ENCODE data around the gene ANO4. TPM values are rescaled to one million over a fixed set of nuclear protein-coding genes. Genes with fewer than 3 reads are reported as not detected.

The ANO4 gene
- total RNA-seq, 3 donors from 2014 or later, result 0.33 to 1.0 (median 0.80) TPM

DNA sequence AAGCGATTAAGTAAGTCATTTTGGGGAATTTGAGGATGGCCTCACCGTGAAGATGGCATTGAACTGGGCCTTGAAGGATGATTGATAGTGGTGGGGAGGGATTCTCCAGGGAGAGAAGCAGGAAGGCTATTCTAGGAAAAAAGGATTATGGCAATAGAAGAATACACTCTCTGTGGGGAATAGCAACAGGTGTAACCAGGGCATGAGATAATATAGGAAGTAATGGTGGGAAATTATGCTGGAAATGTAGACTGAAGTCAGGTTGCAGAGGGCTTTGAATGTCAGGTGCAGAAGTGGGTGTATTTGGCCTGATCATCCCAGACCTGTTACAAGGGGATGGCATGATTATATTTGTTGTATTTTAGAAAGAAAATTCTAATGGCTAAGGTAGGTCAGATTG lies 4.6 kb upstream of the ANO4 start:
- intact Hi-C loops (cut with DNase I; ENCODE audit: low total_unique reads), result no loop called here
- H3K36me3 ChIP-seq, result no peaks in the 10 kb centered on the region
- no peaks in the 10 kb centered on the region for H3K9me3 ChIP-seq
- no peak for TF ChIP-seq POLR2AphosphoS5 (IDR thresholded peaks at IDR 0.05)
- H3K4me1 ChIP-seq, result no peaks in the 10 kb centered on the region
- H3K4me3 ChIP-seq, result no peak overlapping the region
- no peak for DNase-seq (ENCODE audit: low spot score in 2 of 2)
- no peaks in the 10 kb centered on the region for H3K27me3 ChIP-seq
- H3K27ac ChIP-seq, result no peak overlapping the region

DNA sequence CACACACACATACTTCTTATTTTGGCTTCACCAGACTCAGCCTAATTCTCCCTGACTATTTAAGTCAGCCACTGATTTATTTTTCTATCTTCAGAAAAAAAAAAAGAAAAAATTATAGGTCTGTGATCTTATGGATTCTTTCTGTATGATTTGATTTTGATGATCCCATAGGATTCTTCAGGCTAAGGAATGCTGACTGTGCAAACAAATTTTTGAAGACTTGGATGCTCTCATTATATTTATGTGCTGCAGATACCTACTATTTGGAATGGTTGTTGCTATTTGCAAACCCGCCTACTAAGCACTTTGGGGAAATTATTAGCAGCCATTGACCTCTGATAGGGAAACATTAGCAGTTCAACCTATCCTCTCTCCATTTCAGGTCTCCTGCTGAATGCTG lies 4.0 kb upstream of the ANO4 start:
- no peak for DNase-seq (ENCODE audit: low spot score in 2 of 2)
- TF ChIP-seq, protein P1, sequence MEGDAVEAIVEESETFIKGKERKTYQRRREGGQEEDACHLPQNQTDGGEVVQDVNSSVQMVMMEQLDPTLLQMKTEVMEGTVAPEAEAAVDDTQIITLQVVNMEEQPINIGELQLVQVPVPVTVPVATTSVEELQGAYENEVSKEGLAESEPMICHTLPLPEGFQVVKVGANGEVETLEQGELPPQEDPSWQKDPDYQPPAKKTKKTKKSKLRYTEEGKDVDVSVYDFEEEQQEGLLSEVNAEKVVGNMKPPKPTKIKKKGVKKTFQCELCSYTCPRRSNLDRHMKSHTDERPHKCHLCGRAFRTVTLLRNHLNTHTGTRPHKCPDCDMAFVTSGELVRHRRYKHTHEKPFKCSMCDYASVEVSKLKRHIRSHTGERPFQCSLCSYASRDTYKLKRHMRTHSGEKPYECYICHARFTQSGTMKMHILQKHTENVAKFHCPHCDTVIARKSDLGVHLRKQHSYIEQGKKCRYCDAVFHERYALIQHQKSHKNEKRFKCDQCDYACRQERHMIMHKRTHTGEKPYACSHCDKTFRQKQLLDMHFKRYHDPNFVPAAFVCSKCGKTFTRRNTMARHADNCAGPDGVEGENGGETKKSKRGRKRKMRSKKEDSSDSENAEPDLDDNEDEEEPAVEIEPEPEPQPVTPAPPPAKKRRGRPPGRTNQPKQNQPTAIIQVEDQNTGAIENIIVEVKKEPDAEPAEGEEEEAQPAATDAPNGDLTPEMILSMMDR (IDR thresholded peaks at IDR 0.05), result no peak
- TF ChIP-seq POLR2AphosphoS5 (IDR thresholded peaks at IDR 0.05), result no peak
- no peak for TF ChIP-seq POLR2A (IDR thresholded peaks at IDR 0.05)
- Histone ChIP-seq H3K4me3 (no peak overlapping the region), H3K4me1 (no peaks in the 10 kb centered on the region), H3K27ac (no peak overlapping the region), H3K36me3 (no peaks in the 10 kb centered on the region), H3K27me3 (no peaks in the 10 kb centered on the region), H3K9me3 (no peaks in the 10 kb centered on the region)
- intact Hi-C loops (cut with DNase I; ENCODE audit: low total_unique reads), result no loop called here

DNA sequence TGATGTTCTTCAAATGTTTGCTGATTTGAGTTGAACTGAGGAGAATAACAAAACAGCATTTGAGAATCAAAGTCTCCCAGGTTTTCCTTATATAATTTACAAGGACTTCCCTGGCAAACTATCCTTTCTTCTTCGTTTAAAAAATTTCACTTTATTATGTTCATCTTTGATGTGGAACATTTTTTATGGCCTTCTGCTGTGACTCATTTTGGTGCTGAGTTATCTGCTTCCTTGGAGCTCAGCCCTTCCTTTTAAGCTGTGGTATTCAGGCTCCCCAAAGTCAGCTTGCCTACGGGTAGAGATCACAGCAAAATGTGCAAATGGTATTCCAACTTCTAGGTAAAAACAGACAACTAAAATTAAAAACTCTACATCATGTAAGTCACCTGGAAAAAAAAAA lies 1.4 kb upstream of the ANO4 start:
- no peak overlapping the region for H3K27ac ChIP-seq
- DNase-seq (ENCODE audit: low spot score in 2 of 2), result no peak
- H3K4me3 ChIP-seq, result no peak overlapping the region
- intact Hi-C loops (cut with DNase I; ENCODE audit: low total_unique reads), result no loop called here
- no peaks in the 10 kb centered on the region for H3K36me3 ChIP-seq
- no peaks in the 10 kb centered on the region for H3K9me3 ChIP-seq
- no peaks in the 10 kb centered on the region for H3K4me1 ChIP-seq
- TF ChIP-seq POLR2AphosphoS5 (IDR thresholded peaks at IDR 0.05) (no peak), POLR2A (IDR thresholded peaks at IDR 0.05) (no peak)
- TF ChIP-seq, protein P1 (IDR thresholded peaks at IDR 0.05), result no peak
- no peaks in the 10 kb centered on the region for H3K27me3 ChIP-seq

DNA sequence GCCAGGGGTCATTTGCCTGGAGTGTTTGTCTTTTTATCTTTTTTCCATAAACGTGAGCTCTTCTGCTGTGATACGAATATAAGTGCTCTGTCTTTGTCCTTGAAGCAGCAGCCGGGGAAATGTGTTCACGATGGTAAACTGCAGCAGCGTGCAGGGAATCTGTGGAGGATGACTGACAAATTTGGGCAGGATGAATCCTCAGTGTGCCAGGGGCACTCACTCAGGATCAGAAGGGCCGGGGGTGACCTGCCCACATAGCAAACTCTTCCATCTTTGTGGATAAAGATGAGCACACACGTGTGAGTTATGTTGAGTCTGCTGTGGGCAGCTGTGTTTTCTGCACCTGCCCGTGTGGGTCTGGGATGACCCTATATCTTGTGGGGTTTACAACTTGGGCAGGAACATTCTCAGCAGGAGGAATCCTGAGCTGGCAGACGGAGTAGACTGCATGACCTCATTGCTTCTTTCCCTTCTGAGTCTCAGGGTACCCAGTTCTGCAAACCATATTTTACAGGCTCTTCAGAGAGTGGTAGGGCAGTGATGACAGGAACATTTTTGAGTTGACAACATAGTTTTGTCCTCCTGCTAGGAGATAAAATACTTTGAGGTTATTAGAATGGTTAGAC lies 711 bp downstream of the ANO4 start:
- H3K9me3 ChIP-seq, result no peaks in the 10 kb centered on the region
- H3K36me3 ChIP-seq, result no peaks in the 10 kb centered on the region
- intact Hi-C loops (cut with DNase I; ENCODE audit: low total_unique reads), result no loop called here
- H3K27ac ChIP-seq, result no peak overlapping the region
- TF ChIP-seq POLR2AphosphoS5 (IDR thresholded peaks at IDR 0.05), result no peak
- TF ChIP-seq, protein P1 (IDR thresholded peaks at IDR 0.05), result no peak
- no peak for DNase-seq (ENCODE audit: low spot score in 2 of 2)
- H3K27me3 ChIP-seq, result no peaks in the 10 kb centered on the region
- H3K4me3 ChIP-seq, result no peak overlapping the region
- no peaks in the 10 kb centered on the region for H3K4me1 ChIP-seq

DNA sequence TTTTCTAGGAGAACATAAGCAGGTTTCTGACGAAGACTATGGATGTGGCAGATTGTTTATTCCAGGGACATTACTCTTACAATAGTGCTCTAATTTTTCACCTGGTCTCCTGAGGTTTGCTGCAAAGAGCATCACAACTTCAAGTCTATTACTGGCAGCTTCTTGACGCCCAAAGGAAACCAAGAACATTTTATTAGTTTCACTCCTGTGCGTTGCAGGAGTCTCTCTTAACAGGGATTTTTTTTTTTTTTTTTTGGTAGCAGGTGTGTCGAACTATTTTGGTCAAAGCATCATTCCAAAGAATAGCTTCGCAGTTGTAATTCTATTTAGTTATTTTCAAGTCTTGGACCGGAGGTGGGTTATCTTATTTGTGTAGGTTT lies 1.2 kb downstream of the ANO4 start:
- Histone ChIP-seq H3K27me3 (no peaks in the 10 kb centered on the region), H3K4me1 (no peaks in the 10 kb centered on the region), H3K4me3 (no peak overlapping the region), H3K36me3 (no peaks in the 10 kb centered on the region), H3K9me3 (no peaks in the 10 kb centered on the region), H3K27ac (no peak overlapping the region)
- intact Hi-C loops (cut with DNase I; ENCODE audit: low total_unique reads), result no loop called here
- no peak for DNase-seq (ENCODE audit: low spot score in 2 of 2)
- TF ChIP-seq POLR2A (IDR thresholded peaks at IDR 0.05), result no peak

DNA sequence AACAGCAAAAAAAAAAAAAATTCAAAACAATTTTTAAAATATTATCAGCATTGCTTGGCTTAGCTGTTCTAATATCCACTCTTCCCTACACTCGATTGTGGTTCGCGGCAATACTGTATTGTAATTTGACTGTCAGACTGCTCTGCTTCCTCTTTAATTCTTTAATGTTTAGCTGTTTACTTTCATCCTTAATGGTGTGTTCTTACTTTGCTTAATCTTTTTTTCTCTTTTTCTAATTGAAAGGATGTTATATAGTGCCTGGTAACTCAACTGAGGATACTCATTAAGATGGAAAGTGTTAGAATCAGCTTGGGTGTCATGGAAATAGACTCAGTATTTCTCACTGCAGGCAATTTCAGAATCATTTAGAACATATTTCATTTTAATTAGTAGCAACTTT lies 2.0 kb downstream of the ANO4 start:
- no peaks in the 10 kb centered on the region for H3K9me3 ChIP-seq
- TF ChIP-seq, protein P1 (IDR thresholded peaks at IDR 0.05), result no peak
- TF ChIP-seq POLR2A (IDR thresholded peaks at IDR 0.05) (no peak), POLR2AphosphoS5 (IDR thresholded peaks at IDR 0.05) (no peak)
- H3K36me3 ChIP-seq, result no peaks in the 10 kb centered on the region
- intact Hi-C loops (cut with DNase I; ENCODE audit: low total_unique reads), result no loop called here
- no peak overlapping the region for H3K4me3 ChIP-seq
- no peaks in the 10 kb centered on the region for H3K4me1 ChIP-seq
- no peak for DNase-seq (ENCODE audit: low spot score in 2 of 2)
- H3K27me3 ChIP-seq, result no peaks in the 10 kb centered on the region
- H3K27ac ChIP-seq, result no peak overlapping the region
